Measurements from ENCODE around the gene MAP1LC3B. TPM values are rescaled to one million over a fixed set of nuclear protein-coding genes. Genes with fewer than 3 reads are reported as not detected.
A peak's percentile ranks its signal among the peaks of the same experiment; 100 is the strongest.
"Not testable (repeated sequence)": the region's sequence is repeated elsewhere in the genome, so short reads cannot be mapped to it uniquely, and the experiment has no call there.

Gene MAP1LC3B
- total and polyA plus RNA-seq, 5 experiments from 2014 or later, result 58.0 to 117 (median 89.9) TPM

GRCh38 chr16:87372305-87372704, 19.8 kb upstream of the MAP1LC3B start:
- Mint-ChIP-seq H3K4me3 (no peak overlapping the region), H3K9me3 (no peaks in the 10 kb centered on the region), H3K27ac (no peak overlapping the region), H3K27me3 (no peaks in the 10 kb centered on the region), H3K4me1 (peaks cover 19 to 69% (median 57%) of the 10 kb centered on the region in 4 donors), H3K36me3 (peaks cover 0 to 35% (median 0%) of the 10 kb centered on the region in 3 donors)
- DNase-seq (no peak), ATAC-seq (no peak)
- POLR2A ChIA-PET, result no interaction called here

GRCh38 chr16:87374313-87374712, 17.8 kb upstream of the MAP1LC3B start:
- no peaks in the 10 kb centered on the region for H3K27me3 Mint-ChIP-seq
- ATAC-seq, result no peak
- H3K4me3 Mint-ChIP-seq, result no peak overlapping the region
- no peaks in the 10 kb centered on the region for H3K9me3 Mint-ChIP-seq
- peaks cover 16 to 56% (median 45%) of the 10 kb centered on the region in 4 donors for H3K4me1 Mint-ChIP-seq
- POLR2A ChIA-PET, result no interaction called here
- no peak for DNase-seq
- no peak overlapping the region for H3K27ac Mint-ChIP-seq
- H3K36me3 Mint-ChIP-seq, result peaks cover 0 to 39% (median 4%) of the 10 kb centered on the region in 3 donors

- H3K4me3 Mint-ChIP-seq, result no peak overlapping the region
- H3K27ac Mint-ChIP-seq, result peak overlapping the region in 1 of 10 donors; percentile 26
- POLR2A ChIA-PET, result interaction anchor here (0.6 kb wide), 1 partner anchor 10 kb away, joined by 3 read pairs; no protein-coding TSS in a partner anchor
- H3K27me3 Mint-ChIP-seq, result no peaks in the 10 kb centered on the region
- no peaks in the 10 kb centered on the region for H3K9me3 Mint-ChIP-seq
- H3K36me3 Mint-ChIP-seq, result peaks cover 0 to 41% (median 4%) of the 10 kb centered on the region in 3 donors
- H3K4me1 Mint-ChIP-seq, result peaks cover 15 to 59% (median 41%) of the 10 kb centered on the region in 4 donors
- DNase-seq, result no peak
- ATAC-seq, result no peak
Observed at GRCh38 chr16:87375426-87376135, 16.6 kb upstream of the MAP1LC3B start.

GRCh38 chr16:87376660-87377059, 15.5 kb upstream of the MAP1LC3B start:
- Mint-ChIP-seq H3K4me1 (peaks cover 16 to 61% (median 48%) of the 10 kb centered on the region in 4 donors), H3K27me3 (no peaks in the 10 kb centered on the region), H3K27ac (peak overlapping the region in 1 of 10 donors; percentile 37), H3K9me3 (no peaks in the 10 kb centered on the region), H3K4me3 (no peak overlapping the region), H3K36me3 (peaks cover 0 to 47% (median 4%) of the 10 kb centered on the region in 3 donors)
- ATAC-seq, result no peak
- DNase-seq, result no peak
- POLR2A ChIA-PET, result no interaction called here

GRCh38 chr16:87379312-87379752, 12.8 kb upstream of the MAP1LC3B start:
- Mint-ChIP-seq H3K4me3 (peak overlapping the region in 2 of 10 donors; percentile 24 to 29), H3K27ac (peak overlapping the region in 2 of 10 donors; percentile 6 to 74), H3K36me3 (peaks cover 0 to 37% (median 7%) of the 10 kb centered on the region in 3 donors), H3K4me1 (peaks cover 23 to 61% (median 54%) of the 10 kb centered on the region in 4 donors)
- POLR2A ChIA-PET, H3K9me3 Mint-ChIP-seq, H3K27me3 Mint-ChIP-seq, ATAC-seq, DNase-seq: not testable (repeated sequence)

GRCh38 chr16:87380403-87380802, 11.7 kb upstream of the MAP1LC3B start:
- DNase-seq (no peak), ATAC-seq (no peak)
- peak overlapping the region in 6 of 10 donors; percentile 5 to 93 (median 59) for H3K27ac Mint-ChIP-seq

GRCh38 chr16:87380881-87381280, 11.3 kb upstream of the MAP1LC3B start:
- peaks cover 0 to 31% (median 7%) of the 10 kb centered on the region in 3 donors for H3K36me3 Mint-ChIP-seq
- DNase-seq, result no peak
- H3K27ac Mint-ChIP-seq, result peak overlapping the region in 8 of 10 donors; percentile 31 to 93 (median 68)
- POLR2A ChIA-PET, result interaction anchor here (4.3 kb wide), 1 partner anchor 13 kb away, joined by 50 read pairs; the partner anchor contains the start of gene MAP1LC3B
- peaks cover 0 to 3% (median 0%) of the 10 kb centered on the region in 5 donors for H3K27me3 Mint-ChIP-seq
- H3K9me3 Mint-ChIP-seq, result peaks cover 0 to 4% (median 0%) of the 10 kb centered on the region in 9 donors
- H3K4me1 Mint-ChIP-seq, result peaks cover 21 to 61% (median 48%) of the 10 kb centered on the region in 4 donors
- no peak for ATAC-seq
- H3K4me3 Mint-ChIP-seq, result peak overlapping the region; percentile 13 to 92 (median 78)

More at GRCh38 chr16:87380403-87380802, 11.7 kb upstream of the MAP1LC3B start:
- Mint-ChIP-seq H3K9me3 (peaks cover 0 to 4% (median 0%) of the 10 kb centered on the region in 9 donors), H3K36me3 (peaks cover 0 to 35% (median 7%) of the 10 kb centered on the region in 3 donors), H3K27me3 (peaks cover 0 to 3% (median 0%) of the 10 kb centered on the region in 5 donors), H3K4me3 (peak overlapping the region in 5 of 10 donors; percentile 65 to 92 (median 81)), H3K4me1 (peaks cover 23 to 61% (median 52%) of the 10 kb centered on the region in 4 donors)
- POLR2A ChIA-PET, result interaction anchor here (0.7 kb wide), 1 partner anchor 56 kb away, joined by 4 read pairs; no protein-coding TSS in a partner anchor

- ATAC-seq (no peak), DNase-seq (peak in 1 of 10 donors; percentile 4)
- peaks cover 0 to 18% (median 7%) of the 10 kb centered on the region in 3 donors for H3K36me3 Mint-ChIP-seq
- H3K4me3 Mint-ChIP-seq, result peak overlapping the region; percentile 79 to 92 (median 86)
- H3K4me1 Mint-ChIP-seq, result peaks cover 20 to 61% (median 44%) of the 10 kb centered on the region in 4 donors
- peak overlapping the region; percentile 57 to 96 (median 88) for H3K27ac Mint-ChIP-seq
- POLR2A ChIA-PET, result interaction anchor here (0.6 to 4.3 kb wide), 3 partner anchors 12 to 64 kb away, joined by 3 to 50 read pairs (median 34); partner anchors contain the start of genes C16orf95 and MAP1LC3B
- H3K9me3 Mint-ChIP-seq, result peaks cover 0 to 4% (median 0%) of the 10 kb centered on the region in 9 donors
- peaks cover 0 to 3% (median 0%) of the 10 kb centered on the region in 5 donors for H3K27me3 Mint-ChIP-seq
Observed at GRCh38 chr16:87382023-87382785, 9.9 kb upstream of the MAP1LC3B start.

- peaks cover 0 to 11% (median 7%) of the 10 kb centered on the region in 3 donors for H3K36me3 Mint-ChIP-seq
- H3K4me1 Mint-ChIP-seq, result peaks cover 26 to 69% (median 57%) of the 10 kb centered on the region in 4 donors
- POLR2A ChIA-PET, result interaction anchor here (0.6 to 4.3 kb wide), 14 partner anchors 10 to 567 kb away, joined by 3 to 50 read pairs (median 4); partner anchors contain the start of genes BANP, C16orf95, KLHDC4 and MAP1LC3B
- ATAC-seq (peak; percentile 66 to 69), DNase-seq (peak; percentile 80 to 96 (median 92))
- peaks cover 0 to 3% (median 0%) of the 10 kb centered on the region in 5 donors for H3K27me3 Mint-ChIP-seq
- peak within 1 kb of the TSS; percentile 81 to 96 (median 92) for H3K4me3 Mint-ChIP-seq
- H3K9me3 Mint-ChIP-seq, result peaks cover 0 to 4% (median 0%) of the 10 kb centered on the region in 9 donors
- peak within 1 kb of the TSS; percentile 91 to 100 (median 96) for H3K27ac Mint-ChIP-seq
Observed at GRCh38 chr16:87383505-87384161, 8.5 kb upstream of the MAP1LC3B start, which contains the start of gene FBXO31. Gene FBXO31 (minus strand): TSS chr16:87383776. CDS start chr16:87383744, 32 bp downstream.

- Mint-ChIP-seq H3K9me3 (peaks cover 0 to 4% (median 0%) of the 10 kb centered on the region in 9 donors), H3K4me1 (peaks cover 24 to 69% (median 58%) of the 10 kb centered on the region in 4 donors), H3K27ac (peak overlapping the region; percentile 91 to 100 (median 96)), H3K4me3 (peak overlapping the region; percentile 81 to 96 (median 92)), H3K27me3 (peaks cover 0 to 3% (median 0%) of the 10 kb centered on the region in 5 donors), H3K36me3 (peaks cover 0 to 8% (median 3%) of the 10 kb centered on the region in 3 donors)
- peak in 1 of 10 donors; percentile 38 for DNase-seq
- no peak for ATAC-seq
- POLR2A ChIA-PET, result interaction anchor here (1.0 to 4.3 kb wide), 13 partner anchors 10 to 567 kb away, joined by 3 to 50 read pairs (median 4); partner anchors contain the start of genes BANP, C16orf95, KLHDC4 and MAP1LC3B
Observed at GRCh38 chr16:87384162-87384874, 7.8 kb upstream of the MAP1LC3B start.

GRCh38 chr16:87384875-87385167, 7.3 kb upstream of the MAP1LC3B start:
- POLR2A ChIA-PET, result interaction anchor here (2.0 to 4.3 kb wide), 3 partner anchors 9 to 67 kb away, joined by 14 to 50 read pairs (median 34); partner anchors contain the start of genes C16orf95 and MAP1LC3B
- H3K9me3 Mint-ChIP-seq, H3K27me3 Mint-ChIP-seq, DNase-seq, H3K36me3 Mint-ChIP-seq, ATAC-seq: not testable (repeated sequence)
- Mint-ChIP-seq H3K27ac (peak overlapping the region in 9 of 10 donors; percentile 11 to 100 (median 82)), H3K4me1 (peaks cover 24 to 71% (median 59%) of the 10 kb centered on the region in 4 donors), H3K4me3 (peak overlapping the region; percentile 42 to 96 (median 86))
